ENCODE results near the gene CENPX.

CENPX gene

GRCh38 chr17:82025401-82026107, 2.9 kb upstream of the CENPX start:
- Histone ChIP-seq H3K27ac (no peak overlapping the region), H3K27me3 (peaks cover 0 to 28% of the 10 kb centered on the region in 2 donors), H3K9me3 (no peaks in the 10 kb centered on the region), H3K4me1 (peaks cover 0 to 44% (median 32%) of the 10 kb centered on the region in 4 donors), H3K36me3 (peaks cover 0 to 9% (median 0%) of the 10 kb centered on the region in 3 donors), H3K4me3 (no peak overlapping the region)
- intact Hi-C loops (cut with DNase I; ENCODE audit: low total_unique reads) = no loop called here
- TF ChIP-seq, protein P1, sequence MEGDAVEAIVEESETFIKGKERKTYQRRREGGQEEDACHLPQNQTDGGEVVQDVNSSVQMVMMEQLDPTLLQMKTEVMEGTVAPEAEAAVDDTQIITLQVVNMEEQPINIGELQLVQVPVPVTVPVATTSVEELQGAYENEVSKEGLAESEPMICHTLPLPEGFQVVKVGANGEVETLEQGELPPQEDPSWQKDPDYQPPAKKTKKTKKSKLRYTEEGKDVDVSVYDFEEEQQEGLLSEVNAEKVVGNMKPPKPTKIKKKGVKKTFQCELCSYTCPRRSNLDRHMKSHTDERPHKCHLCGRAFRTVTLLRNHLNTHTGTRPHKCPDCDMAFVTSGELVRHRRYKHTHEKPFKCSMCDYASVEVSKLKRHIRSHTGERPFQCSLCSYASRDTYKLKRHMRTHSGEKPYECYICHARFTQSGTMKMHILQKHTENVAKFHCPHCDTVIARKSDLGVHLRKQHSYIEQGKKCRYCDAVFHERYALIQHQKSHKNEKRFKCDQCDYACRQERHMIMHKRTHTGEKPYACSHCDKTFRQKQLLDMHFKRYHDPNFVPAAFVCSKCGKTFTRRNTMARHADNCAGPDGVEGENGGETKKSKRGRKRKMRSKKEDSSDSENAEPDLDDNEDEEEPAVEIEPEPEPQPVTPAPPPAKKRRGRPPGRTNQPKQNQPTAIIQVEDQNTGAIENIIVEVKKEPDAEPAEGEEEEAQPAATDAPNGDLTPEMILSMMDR (IDR thresholded peaks at IDR 0.05) = no peak
- DNase-seq = no peak

DNA sequence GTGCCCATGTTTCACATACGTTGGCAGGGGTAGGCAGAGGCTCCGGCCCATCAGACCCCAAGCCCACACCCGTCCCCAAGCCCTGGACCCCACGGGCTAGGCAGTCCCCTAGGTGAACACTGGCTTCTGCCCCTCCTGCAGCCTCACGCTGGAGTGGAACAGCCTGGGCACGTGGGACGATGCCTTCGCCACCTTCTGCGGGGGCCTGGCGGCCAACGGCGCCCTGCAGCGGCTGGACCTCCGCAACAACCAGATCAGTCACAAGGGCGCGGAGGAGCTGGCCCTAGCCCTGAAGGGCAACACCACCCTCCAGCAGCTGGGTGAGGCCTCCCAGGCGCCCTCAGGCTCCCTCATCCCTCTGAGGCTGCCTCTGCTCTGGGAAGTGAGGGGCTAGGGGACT, 2.2 kb upstream of the CENPX start:
- intact Hi-C loops (cut with DNase I; ENCODE audit: low total_unique reads) = no loop called here
- TF ChIP-seq, protein P1 (IDR thresholded peaks at IDR 0.05) = no peak
- Histone ChIP-seq H3K4me3 (no peak overlapping the region), H3K9me3 (no peaks in the 10 kb centered on the region), H3K27me3 (peaks cover 0 to 25% of the 10 kb centered on the region in 2 donors), H3K36me3 (peaks cover 0 to 9% (median 0%) of the 10 kb centered on the region in 3 donors), H3K27ac (no peak overlapping the region), H3K4me1 (peaks cover 0 to 37% (median 26%) of the 10 kb centered on the region in 4 donors)
- DNase-seq = no peak

DNA sequence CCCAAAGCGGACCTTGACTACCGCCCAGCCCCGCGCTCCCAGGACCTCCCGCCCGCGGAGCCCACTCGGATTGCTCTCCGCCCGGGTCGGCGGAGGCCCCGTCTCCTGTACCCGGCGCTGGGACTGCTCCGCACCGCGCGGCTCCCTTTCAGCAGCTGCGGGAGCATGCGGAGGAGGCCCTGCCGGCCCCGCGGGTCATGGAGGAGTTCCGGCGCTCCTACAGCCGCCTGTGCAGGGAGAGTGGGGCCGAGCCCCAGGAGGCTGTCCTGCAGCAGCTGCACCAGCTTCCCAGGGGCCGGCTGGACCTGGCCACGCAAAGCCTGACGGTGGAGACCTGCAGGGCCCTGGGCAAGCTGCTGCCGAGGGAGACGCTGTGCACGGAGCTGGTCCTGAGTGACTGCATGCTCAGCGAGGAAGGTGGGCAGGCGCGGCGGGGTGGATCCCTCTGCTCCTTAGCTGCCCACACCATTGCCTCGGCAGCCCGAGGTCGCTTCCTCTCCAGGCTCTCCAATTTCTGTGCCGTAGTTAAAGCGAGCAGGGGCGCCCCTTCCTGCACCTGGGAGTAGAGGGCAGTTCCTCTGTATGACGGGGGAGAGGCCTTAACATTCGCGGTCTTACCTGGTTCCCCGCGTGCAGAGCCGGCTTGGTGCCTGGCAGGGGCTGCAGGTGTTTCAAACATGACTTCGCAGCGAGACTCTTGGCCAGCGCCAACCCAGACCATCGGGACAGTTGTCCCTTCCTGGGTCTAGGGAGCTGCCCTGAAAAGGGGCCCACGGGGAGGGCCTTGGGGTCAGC, 966 bp upstream of the CENPX start:
- no peaks in the 10 kb centered on the region for H3K9me3 ChIP-seq
- peaks cover 0 to 10% (median 5%) of the 10 kb centered on the region in 3 donors for H3K36me3 ChIP-seq
- DNase-seq = no peak
- peaks cover 0 to 13% of the 10 kb centered on the region in 2 donors for H3K27me3 ChIP-seq
- H3K27ac ChIP-seq = peak overlapping the region; percentile 25 to 54
- peak overlapping the region; percentile 65 to 91 for H3K4me3 ChIP-seq
- intact Hi-C loops (cut with DNase I; ENCODE audit: low total_unique reads) = no loop called here
- TF ChIP-seq, protein P1 (IDR thresholded peaks at IDR 0.05) = no peak
- peaks cover 0 to 33% (median 25%) of the 10 kb centered on the region in 4 donors for H3K4me1 ChIP-seq

GRCh38 chr17:82022981-82023446, 336 bp upstream of the CENPX start, which contains the start of gene LRRC45:
Gene LRRC45 (plus strand): TSS chr17:82023305. CDS start chr17:82023644, 339 bp downstream.
- Histone ChIP-seq H3K9me3 (no peaks in the 10 kb centered on the region), H3K4me1 (peaks cover 0 to 33% (median 25%) of the 10 kb centered on the region in 4 donors), H3K4me3 (peak within 1 kb of the TSS; percentile 65 to 91), H3K27me3 (peaks cover 0 to 11% of the 10 kb centered on the region in 2 donors), H3K36me3 (peaks cover 0 to 13% (median 11%) of the 10 kb centered on the region in 3 donors), H3K27ac (peak within 1 kb of the TSS; percentile 61 to 72)
- peak; percentile 100 for DNase-seq
- TF ChIP-seq, protein P1 (IDR thresholded peaks at IDR 0.05) = no peak
- intact Hi-C loops (cut with DNase I; ENCODE audit: low total_unique reads) = no loop called here

- DNase-seq = no peak
- intact Hi-C loops (cut with DNase I; ENCODE audit: low total_unique reads) = loop anchor here (2.0 kb wide), 1 partner anchor 63 kb away; no protein-coding TSS in a partner anchor
Observed at GRCh38 chr17:82021900-82022309, 773 bp downstream of the CENPX start.

More at GRCh38 chr17:82021900-82022309, 773 bp downstream of the CENPX start:
- peaks cover 0 to 24% (median 11%) of the 10 kb centered on the region in 3 donors for H3K36me3 ChIP-seq
- TF ChIP-seq, protein P1 (IDR thresholded peaks at IDR 0.05) = no peak
- peaks cover 0 to 33% (median 25%) of the 10 kb centered on the region in 4 donors for H3K4me1 ChIP-seq
- peak overlapping the region; percentile 61 to 72 for H3K27ac ChIP-seq
- peak overlapping the region; percentile 65 to 91 for H3K4me3 ChIP-seq
- H3K27me3 ChIP-seq = no peaks in the 10 kb centered on the region
- no peaks in the 10 kb centered on the region for H3K9me3 ChIP-seq

Measured in tibial artery (tissue), 4 donors.